Neutrophil (primary cell): ENCODE measurements around the gene POLRMT.
"Not testable (repeated sequence)": the region's sequence is repeated elsewhere in the genome, so short reads cannot be mapped to it uniquely, and the experiment has no call there.

Experiments used
- H3K27ac ChIP-seq: fragments of 200-600 bp; sonication (generic); 2 replicates; pipeline ENCODE4 v1.5.1; 2016; ENCODE audit warnings: mild to moderate bottlenecking, moderate library complexity
- H3K27me3 ChIP-seq: fragments of 200-600 bp; sonication (generic); 2 replicates; pipeline ENCODE4 v1.6.0; 2016; ENCODE audit warnings: mild to moderate bottlenecking
- H3K36me3 ChIP-seq: fragments of 200-600 bp; sonication (generic); 2 replicates; pipeline ENCODE4 v1.5.1; 2017
- H3K4me1 ChIP-seq, 2 experiments: fragments of 200-600 bp in 1 of 2; sonication (generic) in 1 of 2; 1 replicate in 1 of 2; 2 replicates in 1 of 2; pipeline versions ENCODE4 v1.5.1 to v1.6.1; 2013 to 2016; ENCODE audit warnings: low read depth in 1 of 2, low read length in 1 of 2, mild to moderate bottlenecking in 1 of 2, moderate library complexity in 1 of 2; ENCODE audit not compliant: control insufficient read depth in 1 of 2, insufficient read depth in 1 of 2
- H3K4me3 ChIP-seq, 2 experiments: fragments of 200-600 bp in 1 of 2; sonication (generic) in 1 of 2; 1 replicate in 1 of 2; 2 replicates in 1 of 2; pipeline ENCODE4 v1.5.1; 2013 to 2016; ENCODE audit warnings: low read depth in 1 of 2, low read length in 1 of 2, mild to moderate bottlenecking in 1 of 2, moderate library complexity in 1 of 2
- H3K9me3 ChIP-seq: fragments of 200-600 bp; sonication (generic); 2 replicates; pipeline ENCODE4 v1.5.1; 2016
- TF ChIP-seq, protein P1 (sequence below): fragments of 200-600 bp; sonication (generic); IDR thresholded peaks from 2 replicates; pipeline ENCODE4 v1.5.1; 2016; ENCODE audit warnings: antibody characterized with exemption

POLRMT gene

DNA sequence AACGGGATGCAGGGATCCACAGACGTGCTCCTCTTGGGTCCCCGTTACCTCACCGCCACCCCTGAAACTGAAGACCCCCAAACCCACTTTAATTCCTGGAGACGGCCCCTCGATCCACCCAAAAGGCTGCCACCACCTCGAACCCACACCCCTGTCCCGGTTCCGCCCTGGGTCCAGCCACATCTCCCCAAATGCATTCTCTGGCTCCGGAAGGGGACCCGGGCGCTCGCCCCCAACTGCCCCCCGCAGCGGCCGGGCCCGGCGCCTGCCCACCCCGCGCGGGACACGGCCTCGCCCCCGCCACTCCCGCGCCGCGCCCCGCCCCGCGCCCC lies 42.6 kb upstream of the POLRMT start:
- H3K36me3 ChIP-seq = no peaks in the 10 kb centered on the region
- no peaks in the 10 kb centered on the region for H3K9me3 ChIP-seq
- H3K27ac ChIP-seq = no peak overlapping the region
- peaks cover 62 to 75% of the 10 kb centered on the region in 2 experiments for H3K4me1 ChIP-seq
- TF ChIP-seq, protein P1, sequence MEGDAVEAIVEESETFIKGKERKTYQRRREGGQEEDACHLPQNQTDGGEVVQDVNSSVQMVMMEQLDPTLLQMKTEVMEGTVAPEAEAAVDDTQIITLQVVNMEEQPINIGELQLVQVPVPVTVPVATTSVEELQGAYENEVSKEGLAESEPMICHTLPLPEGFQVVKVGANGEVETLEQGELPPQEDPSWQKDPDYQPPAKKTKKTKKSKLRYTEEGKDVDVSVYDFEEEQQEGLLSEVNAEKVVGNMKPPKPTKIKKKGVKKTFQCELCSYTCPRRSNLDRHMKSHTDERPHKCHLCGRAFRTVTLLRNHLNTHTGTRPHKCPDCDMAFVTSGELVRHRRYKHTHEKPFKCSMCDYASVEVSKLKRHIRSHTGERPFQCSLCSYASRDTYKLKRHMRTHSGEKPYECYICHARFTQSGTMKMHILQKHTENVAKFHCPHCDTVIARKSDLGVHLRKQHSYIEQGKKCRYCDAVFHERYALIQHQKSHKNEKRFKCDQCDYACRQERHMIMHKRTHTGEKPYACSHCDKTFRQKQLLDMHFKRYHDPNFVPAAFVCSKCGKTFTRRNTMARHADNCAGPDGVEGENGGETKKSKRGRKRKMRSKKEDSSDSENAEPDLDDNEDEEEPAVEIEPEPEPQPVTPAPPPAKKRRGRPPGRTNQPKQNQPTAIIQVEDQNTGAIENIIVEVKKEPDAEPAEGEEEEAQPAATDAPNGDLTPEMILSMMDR = no peak
- H3K4me3 ChIP-seq = peak overlapping the region; percentile 43 to 49
- H3K27me3 ChIP-seq = peaks cover 6% of the 10 kb centered on the region

DNA sequence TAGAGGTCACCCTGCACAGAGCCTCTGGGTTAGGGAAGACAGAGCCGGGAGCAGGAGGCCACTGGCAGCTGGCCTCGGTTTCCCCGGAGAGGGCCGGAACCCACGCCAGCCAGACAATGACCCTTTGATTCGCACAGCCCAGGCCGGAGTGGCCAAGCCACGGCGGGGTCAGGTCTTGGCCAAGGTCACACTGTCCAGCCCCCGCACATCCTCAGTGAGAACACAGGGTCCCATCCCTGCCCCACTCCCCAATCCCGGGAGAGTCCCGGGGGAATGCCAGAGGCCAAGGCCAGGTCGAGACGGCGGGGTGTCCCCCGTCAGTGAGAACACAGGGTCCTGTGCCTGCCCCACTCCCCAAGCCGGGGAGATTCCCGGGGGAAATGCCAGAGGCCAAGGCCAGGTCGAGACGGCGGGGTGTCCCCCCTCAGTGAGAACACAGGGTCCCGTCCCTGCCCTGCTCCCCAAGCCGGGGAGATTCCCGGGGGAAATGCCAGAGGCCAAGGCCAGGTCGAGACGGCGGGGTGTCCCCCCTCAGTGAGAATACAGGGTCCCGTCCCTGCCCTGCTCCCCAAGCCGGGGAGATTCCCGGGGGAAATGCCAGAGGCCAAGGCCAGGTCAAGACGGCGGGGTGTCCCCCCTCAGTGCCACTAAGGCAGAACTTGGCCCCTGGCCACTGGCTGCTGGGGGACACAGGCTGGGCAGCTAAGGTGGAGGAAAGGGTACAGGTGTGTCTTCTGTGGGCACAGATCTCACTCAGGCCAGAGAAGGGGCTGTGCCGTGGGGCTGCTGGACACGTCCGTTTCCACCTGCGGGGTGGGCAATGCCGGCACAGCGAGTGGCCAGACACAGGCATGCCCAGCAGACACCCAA lies 41.2 kb upstream of the POLRMT start:
- no peaks in the 10 kb centered on the region for H3K36me3 ChIP-seq
- no peak overlapping the region for H3K27ac ChIP-seq
- no peaks in the 10 kb centered on the region for H3K9me3 ChIP-seq
- TF ChIP-seq, protein P1 = no peak
- peaks cover 6% of the 10 kb centered on the region for H3K27me3 ChIP-seq
- peaks cover 66 to 68% of the 10 kb centered on the region in 2 experiments for H3K4me1 ChIP-seq
- no peak overlapping the region for H3K4me3 ChIP-seq

DNA sequence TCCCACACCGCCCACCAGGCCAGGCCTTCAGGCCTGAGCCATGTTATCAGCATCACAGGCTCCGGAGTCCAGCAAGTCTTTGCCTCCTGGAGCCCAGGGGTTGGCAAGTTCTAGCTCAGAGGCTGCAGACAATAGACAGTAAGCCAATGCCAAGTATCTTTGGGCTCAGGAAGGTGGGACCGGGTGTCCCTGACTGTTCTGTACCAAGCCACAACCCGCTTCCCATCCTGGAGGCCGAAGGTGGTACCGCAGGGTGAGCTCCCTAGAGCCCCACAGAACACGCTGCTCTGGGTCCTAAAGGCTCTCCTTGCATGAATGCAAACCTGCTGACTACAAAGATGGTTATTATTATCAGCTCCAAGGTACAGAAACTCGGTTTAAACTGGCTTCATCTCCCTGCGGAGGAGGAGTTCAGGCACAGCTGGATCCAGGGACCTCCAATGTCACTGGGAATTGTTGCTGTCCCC lies 37.3 kb upstream of the POLRMT start:
- Histone ChIP-seq H3K27ac (peak overlapping the region; percentile 35), H3K27me3 (peaks cover 5% of the 10 kb centered on the region), H3K4me1 (peaks cover 60 to 65% of the 10 kb centered on the region in 2 experiments), H3K36me3 (no peaks in the 10 kb centered on the region), H3K4me3 (no peak overlapping the region), H3K9me3 (no peaks in the 10 kb centered on the region)
- TF ChIP-seq, protein P1 = no peak

DNA sequence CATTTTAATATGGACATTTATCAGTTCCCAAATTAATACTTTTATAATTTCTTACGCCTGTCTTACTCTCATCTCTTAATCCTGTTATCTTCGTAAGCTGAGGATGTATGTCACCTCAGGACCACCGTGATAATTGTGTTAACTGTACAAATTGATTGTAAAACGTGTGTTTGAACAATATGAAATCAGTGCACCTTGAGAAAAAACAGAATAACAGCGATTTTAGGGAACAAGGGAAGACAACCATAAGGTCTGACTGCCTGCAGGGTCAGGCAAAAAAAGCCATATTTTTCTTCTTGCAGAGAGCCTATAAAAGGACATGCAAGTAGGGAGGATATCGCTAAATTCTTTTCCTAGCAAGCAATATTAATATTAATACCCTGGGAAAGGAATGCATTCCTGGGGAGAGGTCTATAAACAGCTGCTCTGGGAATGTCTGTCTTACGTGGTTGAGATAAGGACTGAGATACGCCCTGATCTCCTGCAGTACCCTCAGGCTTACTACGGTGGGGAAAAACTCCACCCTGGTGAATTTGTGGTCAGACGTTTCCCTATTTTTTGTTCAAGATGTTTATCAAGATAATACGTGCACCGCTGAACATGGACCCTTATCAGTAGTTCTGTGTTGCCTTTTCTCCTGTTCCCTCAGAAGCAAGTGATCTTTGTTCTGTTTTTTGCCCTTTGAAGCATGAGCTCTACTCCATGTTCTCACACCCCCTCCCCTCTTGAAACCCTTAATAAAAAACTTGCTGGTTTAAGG lies 35.5 kb upstream of the POLRMT start:
- not testable (repeated sequence) for H3K36me3 ChIP-seq, H3K4me3 ChIP-seq, H3K9me3 ChIP-seq, H3K27me3 ChIP-seq
- H3K4me1 ChIP-seq = peaks cover 70 to 71% of the 10 kb centered on the region in 2 experiments
- H3K27ac ChIP-seq = peak overlapping the region; percentile 45

DNA sequence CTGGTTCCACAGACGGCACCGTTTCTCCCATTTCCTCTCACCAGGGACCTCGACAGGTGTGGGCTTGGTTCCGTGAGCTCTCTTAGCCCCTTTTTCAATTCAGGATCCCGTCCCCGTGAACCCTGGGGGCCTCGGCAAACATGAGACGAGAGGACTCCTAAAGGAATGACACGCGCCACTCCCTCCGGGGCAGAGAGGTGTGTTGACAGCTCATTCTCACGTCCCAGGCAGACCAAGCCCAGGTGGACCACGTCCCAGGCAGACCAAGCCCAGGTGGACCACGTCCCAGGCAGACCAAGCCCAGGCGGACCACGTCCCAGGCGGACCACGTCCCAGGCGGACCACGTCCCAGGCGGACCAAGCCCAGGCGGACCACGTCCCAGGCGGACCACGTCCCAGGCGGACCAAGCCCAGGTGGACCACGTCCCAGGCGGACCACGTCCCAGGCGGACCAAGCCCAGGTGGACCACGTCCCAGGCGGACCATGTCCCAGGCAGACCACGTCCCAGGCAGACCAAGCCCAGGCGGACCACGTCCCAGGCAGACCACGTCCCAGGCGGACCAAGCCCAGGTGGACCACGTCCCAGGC lies 33.7 kb upstream of the POLRMT start:
- Histone ChIP-seq H3K4me3 (peak overlapping the region in 1 of 2 experiments; percentile 17), H3K4me1 (peaks cover 72 to 77% of the 10 kb centered on the region in 2 experiments), H3K27ac (peak overlapping the region; percentile 73)
- H3K9me3 ChIP-seq, H3K27me3 ChIP-seq, H3K36me3 ChIP-seq: not testable (repeated sequence)

DNA sequence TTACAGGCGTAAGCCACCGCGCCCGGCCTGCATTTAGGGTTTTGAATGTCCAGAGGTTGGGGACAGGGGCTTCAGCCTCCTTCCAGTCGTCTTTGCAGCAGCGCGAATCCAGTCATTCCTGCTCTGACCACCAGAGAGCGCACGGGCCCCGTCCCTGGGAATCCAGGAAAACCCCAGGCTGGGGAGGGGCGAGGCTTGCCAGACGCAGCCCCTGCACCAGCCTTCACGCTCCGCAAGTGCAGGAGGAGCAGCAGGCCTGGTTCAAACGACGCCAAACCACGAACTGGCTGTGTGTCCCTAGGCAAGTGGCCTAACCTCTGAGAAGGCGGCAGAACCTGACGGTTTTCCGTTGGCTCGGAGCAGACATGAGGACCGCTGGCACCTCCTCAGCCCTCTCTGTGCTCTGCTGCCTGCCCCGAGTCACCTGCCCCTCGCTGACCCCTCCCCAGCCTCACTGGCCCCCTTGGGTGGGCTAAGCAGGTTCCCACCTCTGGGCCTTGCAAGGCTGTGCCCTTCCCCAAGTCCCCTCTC lies 31.6 kb upstream of the POLRMT start:
- Histone ChIP-seq H3K4me3 (peak overlapping the region; percentile 63 to 64), H3K9me3 (no peaks in the 10 kb centered on the region), H3K27me3 (no peaks in the 10 kb centered on the region), H3K36me3 (no peaks in the 10 kb centered on the region), H3K4me1 (peaks cover 78 to 84% of the 10 kb centered on the region in 2 experiments), H3K27ac (peak overlapping the region; percentile 71)
- TF ChIP-seq, protein P1 = peak; percentile 94
